ENCODE data around the gene TEKT3. TPM values are rescaled to one million over a fixed set of nuclear protein-coding genes. Genes with fewer than 3 reads are reported as not detected.
A peak's percentile ranks its signal among the peaks of the same experiment; 100 is the strongest.

Gene TEKT3
- polyA plus RNA-seq, 1 of the 3 experiments (the other 2 are of a cell fraction) = 0.62 TPM

DNA sequence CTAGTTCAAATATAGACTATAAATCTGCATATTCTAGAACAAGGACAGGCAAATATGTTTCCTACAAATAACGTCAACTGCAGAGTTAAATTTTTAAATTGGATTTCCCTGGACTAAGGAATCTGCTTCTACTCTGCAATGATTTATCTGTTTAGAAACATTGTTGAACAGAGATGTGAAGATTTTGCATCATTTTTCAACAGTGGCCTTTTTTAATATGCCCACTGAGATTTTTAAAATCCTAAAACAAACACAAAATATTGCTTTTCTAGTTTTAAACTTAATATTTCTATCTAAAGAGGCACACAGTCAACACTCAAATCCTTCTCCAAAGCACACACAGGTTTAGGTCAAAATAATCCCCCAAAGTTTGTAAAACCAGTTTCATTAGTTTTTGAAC, 52.5 kb downstream of the TEKT3 start (continued):
- TF ChIP-seq EP300 (IDR thresholded peaks at IDR 0.05; ENCODE audit: borderline replicate concordance in 1 of 2, low read depth in 1 of 2, low read length in 1 of 2) = no peak
- no peak for TF ChIP-seq EZH2phosphoT487 (IDR thresholded peaks at IDR 0.05; ENCODE audit: borderline replicate concordance, low read depth)
- TF ChIP-seq, protein P1, sequence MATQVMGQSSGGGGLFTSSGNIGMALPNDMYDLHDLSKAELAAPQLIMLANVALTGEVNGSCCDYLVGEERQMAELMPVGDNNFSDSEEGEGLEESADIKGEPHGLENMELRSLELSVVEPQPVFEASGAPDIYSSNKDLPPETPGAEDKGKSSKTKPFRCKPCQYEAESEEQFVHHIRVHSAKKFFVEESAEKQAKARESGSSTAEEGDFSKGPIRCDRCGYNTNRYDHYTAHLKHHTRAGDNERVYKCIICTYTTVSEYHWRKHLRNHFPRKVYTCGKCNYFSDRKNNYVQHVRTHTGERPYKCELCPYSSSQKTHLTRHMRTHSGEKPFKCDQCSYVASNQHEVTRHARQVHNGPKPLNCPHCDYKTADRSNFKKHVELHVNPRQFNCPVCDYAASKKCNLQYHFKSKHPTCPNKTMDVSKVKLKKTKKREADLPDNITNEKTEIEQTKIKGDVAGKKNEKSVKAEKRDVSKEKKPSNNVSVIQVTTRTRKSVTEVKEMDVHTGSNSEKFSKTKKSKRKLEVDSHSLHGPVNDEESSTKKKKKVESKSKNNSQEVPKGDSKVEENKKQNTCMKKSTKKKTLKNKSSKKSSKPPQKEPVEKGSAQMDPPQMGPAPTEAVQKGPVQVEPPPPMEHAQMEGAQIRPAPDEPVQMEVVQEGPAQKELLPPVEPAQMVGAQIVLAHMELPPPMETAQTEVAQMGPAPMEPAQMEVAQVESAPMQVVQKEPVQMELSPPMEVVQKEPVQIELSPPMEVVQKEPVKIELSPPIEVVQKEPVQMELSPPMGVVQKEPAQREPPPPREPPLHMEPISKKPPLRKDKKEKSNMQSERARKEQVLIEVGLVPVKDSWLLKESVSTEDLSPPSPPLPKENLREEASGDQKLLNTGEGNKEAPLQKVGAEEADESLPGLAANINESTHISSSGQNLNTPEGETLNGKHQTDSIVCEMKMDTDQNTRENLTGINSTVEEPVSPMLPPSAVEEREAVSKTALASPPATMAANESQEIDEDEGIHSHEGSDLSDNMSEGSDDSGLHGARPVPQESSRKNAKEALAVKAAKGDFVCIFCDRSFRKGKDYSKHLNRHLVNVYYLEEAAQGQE (IDR thresholded peaks at IDR 0.05; ENCODE audit: low read depth, low read length) = no peak
- no peak for TF ChIP-seq NRF1 (IDR thresholded peaks at IDR 0.05; ENCODE audit: low read depth, low read length)

DNA sequence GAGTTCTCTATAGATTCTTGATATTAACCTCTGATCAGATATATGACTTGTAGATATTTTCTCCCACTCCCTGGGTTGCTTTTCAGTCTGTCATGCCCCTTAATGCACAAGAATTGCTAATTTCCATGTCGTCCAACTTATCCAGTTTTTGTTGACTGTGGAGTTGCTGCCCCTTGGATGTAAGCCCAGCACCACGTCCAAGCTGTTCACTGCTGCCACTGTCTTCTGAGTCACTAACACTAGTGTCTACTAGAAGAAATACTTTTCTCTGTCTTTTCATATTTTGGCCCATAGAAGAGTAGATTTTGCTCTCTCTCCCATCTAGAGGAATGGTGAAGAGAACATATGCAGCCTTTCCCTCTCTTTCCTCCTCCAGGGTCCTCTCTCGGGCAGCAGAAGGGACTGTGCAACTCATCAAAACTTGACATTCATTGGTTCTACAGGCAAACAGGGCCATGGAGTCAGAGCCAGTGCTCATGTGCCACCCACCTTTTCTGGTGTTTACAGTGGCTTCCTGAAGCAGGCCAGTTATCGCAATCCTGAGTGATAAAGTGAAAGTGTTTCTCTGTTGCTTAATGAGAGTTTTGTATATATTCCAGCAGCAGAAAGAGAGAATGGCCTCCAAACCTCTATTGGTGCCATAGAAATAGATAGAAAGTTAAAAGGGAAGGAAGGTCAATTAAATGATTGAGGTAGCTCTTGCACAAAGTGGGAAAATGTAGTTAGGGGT, 53.7 kb downstream of the TEKT3 start:
- H3K27ac ChIP-seq (ENCODE audit: low read depth in 2 of 2, low read length in 1 of 2) = peak overlapping the region in 1 of 2 experiments; percentile 75; a peak in 2 of 4 replicates
- peaks cover 0 to 18% of the 10 kb centered on the region in 2 experiments; a peak in 2 of 4 replicates for H3K4me1 ChIP-seq (ENCODE audit: control insufficient read depth in 1 of 2, insufficient read depth in 2 of 2, low read depth in 1 of 2, low read length in 1 of 2)
- no peaks in the 10 kb centered on the region for H3K9me2 ChIP-seq
- H4K20me1 ChIP-seq (ENCODE audit: insufficient read depth) = no peaks in the 10 kb centered on the region
- no peak overlapping the region for H3K9ac ChIP-seq
- no peak overlapping the region for H3K4me3 ChIP-seq (ENCODE audit: low read depth in 2 of 2, low read length in 1 of 2)
- no peaks in the 10 kb centered on the region; the same call in 1 of the 2 replicates for H3K27me3 ChIP-seq (ENCODE audit: insufficient read depth)
- no peaks in the 10 kb centered on the region for H3F3A ChIP-seq (replicated peaks; ENCODE audit: insufficient read depth)
- ChIA-PET CTCF (interaction anchor here (0.6 kb wide), 1 partner anchor 31 kb away, joined by 3 read pairs; no protein-coding TSS in a partner anchor), POLR2A (no interaction called here)
- no peaks in the 10 kb centered on the region for H3K79me2 ChIP-seq (ENCODE audit: insufficient read depth)
- WGBS (ENCODE audit: low lambda C conversion rate) = 64% methylated on average over 4 of the region's 4 CpGs
- H3K36me3 ChIP-seq (replicated peaks in 1 of 2; ENCODE audit: control insufficient read depth in 1 of 2, insufficient read depth in 2 of 2, low read length in 1 of 2) = no peaks in the 10 kb centered on the region
- no peak overlapping the region for H3K4me2 ChIP-seq
- no peak overlapping the region for H2AFZ ChIP-seq (ENCODE audit: low read depth)
- H3K9me3 ChIP-seq = no peaks in the 10 kb centered on the region
- TF ChIP-seq MEF2A (IDR thresholded peaks at IDR 0.05; ENCODE audit: borderline replicate concordance, low read depth) = no peak
- TF ChIP-seq, protein P2, sequence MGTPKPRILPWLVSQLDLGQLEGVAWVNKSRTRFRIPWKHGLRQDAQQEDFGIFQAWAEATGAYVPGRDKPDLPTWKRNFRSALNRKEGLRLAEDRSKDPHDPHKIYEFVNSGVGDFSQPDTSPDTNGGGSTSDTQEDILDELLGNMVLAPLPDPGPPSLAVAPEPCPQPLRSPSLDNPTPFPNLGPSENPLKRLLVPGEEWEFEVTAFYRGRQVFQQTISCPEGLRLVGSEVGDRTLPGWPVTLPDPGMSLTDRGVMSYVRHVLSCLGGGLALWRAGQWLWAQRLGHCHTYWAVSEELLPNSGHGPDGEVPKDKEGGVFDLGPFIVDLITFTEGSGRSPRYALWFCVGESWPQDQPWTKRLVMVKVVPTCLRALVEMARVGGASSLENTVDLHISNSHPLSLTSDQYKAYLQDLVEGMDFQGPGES (IDR thresholded peaks at IDR 0.05; ENCODE audit: low read depth, low read length) = no peak
- TF ChIP-seq FOXJ3 (CRISPR knock-in tag; IDR thresholded peaks at IDR 0.05) = no peak
- TF ChIP-seq TCF12 (IDR thresholded peaks at IDR 0.05) = no peak
- TF ChIP-seq TAF1 (IDR thresholded peaks at IDR 0.05; ENCODE audit: borderline replicate concordance, low read depth, low read length) = no peak
- TF ChIP-seq, protein P3, sequence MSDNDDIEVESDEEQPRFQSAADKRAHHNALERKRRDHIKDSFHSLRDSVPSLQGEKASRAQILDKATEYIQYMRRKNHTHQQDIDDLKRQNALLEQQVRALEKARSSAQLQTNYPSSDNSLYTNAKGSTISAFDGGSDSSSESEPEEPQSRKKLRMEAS (IDR thresholded peaks at IDR 0.05; ENCODE audit: low read depth) = no peak
- TF ChIP-seq, protein P4, sequence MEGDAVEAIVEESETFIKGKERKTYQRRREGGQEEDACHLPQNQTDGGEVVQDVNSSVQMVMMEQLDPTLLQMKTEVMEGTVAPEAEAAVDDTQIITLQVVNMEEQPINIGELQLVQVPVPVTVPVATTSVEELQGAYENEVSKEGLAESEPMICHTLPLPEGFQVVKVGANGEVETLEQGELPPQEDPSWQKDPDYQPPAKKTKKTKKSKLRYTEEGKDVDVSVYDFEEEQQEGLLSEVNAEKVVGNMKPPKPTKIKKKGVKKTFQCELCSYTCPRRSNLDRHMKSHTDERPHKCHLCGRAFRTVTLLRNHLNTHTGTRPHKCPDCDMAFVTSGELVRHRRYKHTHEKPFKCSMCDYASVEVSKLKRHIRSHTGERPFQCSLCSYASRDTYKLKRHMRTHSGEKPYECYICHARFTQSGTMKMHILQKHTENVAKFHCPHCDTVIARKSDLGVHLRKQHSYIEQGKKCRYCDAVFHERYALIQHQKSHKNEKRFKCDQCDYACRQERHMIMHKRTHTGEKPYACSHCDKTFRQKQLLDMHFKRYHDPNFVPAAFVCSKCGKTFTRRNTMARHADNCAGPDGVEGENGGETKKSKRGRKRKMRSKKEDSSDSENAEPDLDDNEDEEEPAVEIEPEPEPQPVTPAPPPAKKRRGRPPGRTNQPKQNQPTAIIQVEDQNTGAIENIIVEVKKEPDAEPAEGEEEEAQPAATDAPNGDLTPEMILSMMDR (IDR thresholded peaks at IDR 0.05) = no peak
- TF ChIP-seq NRF1 (IDR thresholded peaks at IDR 0.05; ENCODE audit: low read depth, low read length) = no peak
- TF ChIP-seq, protein P5, sequence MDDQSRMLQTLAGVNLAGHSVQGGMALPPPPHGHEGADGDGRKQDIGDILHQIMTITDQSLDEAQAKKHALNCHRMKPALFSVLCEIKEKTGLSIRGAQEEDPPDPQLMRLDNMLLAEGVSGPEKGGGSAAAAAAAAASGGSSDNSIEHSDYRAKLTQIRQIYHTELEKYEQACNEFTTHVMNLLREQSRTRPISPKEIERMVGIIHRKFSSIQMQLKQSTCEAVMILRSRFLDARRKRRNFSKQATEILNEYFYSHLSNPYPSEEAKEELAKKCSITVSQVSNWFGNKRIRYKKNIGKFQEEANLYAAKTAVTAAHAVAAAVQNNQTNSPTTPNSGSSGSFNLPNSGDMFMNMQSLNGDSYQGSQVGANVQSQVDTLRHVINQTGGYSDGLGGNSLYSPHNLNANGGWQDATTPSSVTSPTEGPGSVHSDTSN (IDR thresholded peaks at IDR 0.05) = no peak
- no peak for TF ChIP-seq SMC3 (IDR thresholded peaks at IDR 0.05; ENCODE audit: low read depth, low read length)
- no peak for TF ChIP-seq RAD21 (IDR thresholded peaks at IDR 0.05; ENCODE audit: low read length)
- no peak for TF ChIP-seq RFX5 (IDR thresholded peaks at IDR 0.05; ENCODE audit: low read length)
- TF ChIP-seq SIN3A (IDR thresholded peaks at IDR 0.05; ENCODE audit: borderline replicate concordance, low read depth, low read length) = no peak
- no peak for TF ChIP-seq TEAD4 (IDR thresholded peaks at IDR 0.05; ENCODE audit: borderline replicate concordance, insufficient read depth)
- TF ChIP-seq, protein P6, sequence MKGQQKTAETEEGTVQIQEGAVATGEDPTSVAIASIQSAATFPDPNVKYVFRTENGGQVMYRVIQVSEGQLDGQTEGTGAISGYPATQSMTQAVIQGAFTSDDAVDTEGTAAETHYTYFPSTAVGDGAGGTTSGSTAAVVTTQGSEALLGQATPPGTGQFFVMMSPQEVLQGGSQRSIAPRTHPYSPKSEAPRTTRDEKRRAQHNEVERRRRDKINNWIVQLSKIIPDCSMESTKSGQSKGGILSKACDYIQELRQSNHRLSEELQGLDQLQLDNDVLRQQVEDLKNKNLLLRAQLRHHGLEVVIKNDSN (IDR thresholded peaks at IDR 0.05; ENCODE audit: borderline replicate concordance, low read depth) = no peak
- no peak for DNase-seq

Measured in SK-N-SH (cell line).